Endothelial cell (in vitro differentiated cells): Measurements from ENCODE around the gene GRAMD1A. TPM values are rescaled to one million over a fixed set of nuclear protein-coding genes. Genes with fewer than 3 reads are reported as not detected.
A peak's percentile ranks its signal among the peaks of the same experiment; 100 is the strongest.

Source experiments
- DNase-seq: peaks from one replicate; pipeline ENCODE4 v3.0.0; 2021; ENCODE audit warnings: low spot score
- H3K27ac Mint-ChIP-seq: one replicate; pipeline ENCODE4 v1.8.0; 2021; ENCODE audit warnings: mixed read lengths, inconsistent platforms; ENCODE audit not compliant: unreplicated experiment
- H3K27me3 Mint-ChIP-seq: one replicate; pipeline ENCODE4 v1.8.0; 2021; ENCODE audit warnings: mild to moderate bottlenecking, moderate library complexity, mixed read lengths, inconsistent platforms; ENCODE audit not compliant: unreplicated experiment
- H3K36me3 Mint-ChIP-seq: one replicate; pipeline ENCODE4 v1.8.0; 2021; ENCODE audit warnings: mild to moderate bottlenecking, low read depth, mixed read lengths, inconsistent platforms; ENCODE audit not compliant: unreplicated experiment
- H3K4me1 Mint-ChIP-seq: one replicate; pipeline ENCODE4 v1.8.0; 2021; ENCODE audit warnings: mild to moderate bottlenecking, mixed read lengths, inconsistent platforms; ENCODE audit not compliant: unreplicated experiment
- H3K4me3 Mint-ChIP-seq: one replicate; pipeline ENCODE4 v1.8.0; 2021; ENCODE audit warnings: mild to moderate bottlenecking, mixed read lengths, inconsistent platforms; ENCODE audit not compliant: unreplicated experiment
- H3K9me3 Mint-ChIP-seq: one replicate; pipeline ENCODE4 v1.8.0; 2021; ENCODE audit warnings: mixed read lengths, inconsistent platforms; ENCODE audit not compliant: unreplicated experiment
- total RNA-seq: library from RNA; stranded (reverse); fragmentation: NEBNext Ultra II Directional; extraction: Animal tissue kit (Norgen Biotek cat#: 25700); gene quantifications from one replicate; pipeline ENCODE4 v1.2.1, GENCODE V29; 2021; ENCODE audit not compliant: unreplicated experiment
- TF ChIP-seq, protein P1 (sequence below): fragments of 200-600 bp; sonication (generic); IDR thresholded peaks from one replicate; pipeline ENCODE4 v1.5.0; 2021; ENCODE audit warnings: antibody characterized with exemption; ENCODE audit not compliant: unreplicated experiment

The GRAMD1A gene
- total RNA-seq, 1 donor from 2014 or later, result 156 TPM

DNA sequence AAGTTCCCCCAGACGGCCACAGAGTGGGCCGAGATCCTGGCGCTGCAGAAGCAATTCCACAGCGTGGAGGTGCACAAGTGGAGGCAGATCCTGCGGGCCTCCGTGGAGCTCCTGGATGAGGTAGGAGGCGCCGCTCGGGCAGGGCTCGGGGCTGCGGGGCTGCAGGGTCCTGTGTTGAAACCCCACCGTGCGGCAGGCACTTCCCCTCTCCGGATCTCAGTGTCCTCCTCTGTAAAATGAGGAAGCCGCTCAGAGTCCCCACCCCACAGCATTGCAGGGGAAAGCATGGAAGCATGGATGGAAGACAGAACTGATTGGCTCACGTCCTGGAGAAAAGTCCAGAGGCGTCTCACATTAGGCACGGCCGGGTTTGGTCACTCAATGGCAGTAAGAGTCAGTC lies 23.3 kb downstream of the GRAMD1A start:
- peaks cover 24% of the 10 kb centered on the region for H3K27me3 Mint-ChIP-seq
- H3K4me1 Mint-ChIP-seq, result no peaks in the 10 kb centered on the region
- H3K4me3 Mint-ChIP-seq, result no peak overlapping the region
- no peak for DNase-seq
- peaks cover 46% of the 10 kb centered on the region for H3K36me3 Mint-ChIP-seq
- H3K27ac Mint-ChIP-seq, result no peak overlapping the region
- TF ChIP-seq, protein P1, sequence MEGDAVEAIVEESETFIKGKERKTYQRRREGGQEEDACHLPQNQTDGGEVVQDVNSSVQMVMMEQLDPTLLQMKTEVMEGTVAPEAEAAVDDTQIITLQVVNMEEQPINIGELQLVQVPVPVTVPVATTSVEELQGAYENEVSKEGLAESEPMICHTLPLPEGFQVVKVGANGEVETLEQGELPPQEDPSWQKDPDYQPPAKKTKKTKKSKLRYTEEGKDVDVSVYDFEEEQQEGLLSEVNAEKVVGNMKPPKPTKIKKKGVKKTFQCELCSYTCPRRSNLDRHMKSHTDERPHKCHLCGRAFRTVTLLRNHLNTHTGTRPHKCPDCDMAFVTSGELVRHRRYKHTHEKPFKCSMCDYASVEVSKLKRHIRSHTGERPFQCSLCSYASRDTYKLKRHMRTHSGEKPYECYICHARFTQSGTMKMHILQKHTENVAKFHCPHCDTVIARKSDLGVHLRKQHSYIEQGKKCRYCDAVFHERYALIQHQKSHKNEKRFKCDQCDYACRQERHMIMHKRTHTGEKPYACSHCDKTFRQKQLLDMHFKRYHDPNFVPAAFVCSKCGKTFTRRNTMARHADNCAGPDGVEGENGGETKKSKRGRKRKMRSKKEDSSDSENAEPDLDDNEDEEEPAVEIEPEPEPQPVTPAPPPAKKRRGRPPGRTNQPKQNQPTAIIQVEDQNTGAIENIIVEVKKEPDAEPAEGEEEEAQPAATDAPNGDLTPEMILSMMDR, result no peak
- no peaks in the 10 kb centered on the region for H3K9me3 Mint-ChIP-seq

DNA sequence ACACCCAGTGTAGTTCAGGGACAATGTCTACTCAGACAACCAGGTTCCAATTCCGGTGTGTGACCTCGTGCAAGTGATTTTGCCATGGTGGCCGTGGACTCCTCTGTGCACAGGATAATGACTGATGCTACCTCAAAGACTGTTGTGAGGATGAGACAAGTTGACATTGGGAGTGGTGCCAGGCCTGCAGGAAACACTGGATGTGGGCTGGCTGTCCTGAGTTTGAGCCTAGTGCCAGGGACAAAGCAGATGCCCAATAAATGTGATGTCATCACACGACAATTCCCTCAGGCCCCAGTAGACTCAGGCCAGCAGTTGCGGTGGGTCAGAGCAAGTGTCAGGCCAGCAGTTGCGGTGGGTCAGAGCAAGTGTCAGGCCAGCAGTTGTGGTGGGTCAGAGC lies 24.0 kb downstream of the GRAMD1A start:
- Mint-ChIP-seq H3K36me3 (peaks cover 43% of the 10 kb centered on the region), H3K27ac (no peak overlapping the region), H3K4me3 (peak overlapping the region; percentile 44), H3K9me3 (no peaks in the 10 kb centered on the region), H3K4me1 (no peaks in the 10 kb centered on the region), H3K27me3 (peaks cover 20% of the 10 kb centered on the region)
- no peak for DNase-seq
- TF ChIP-seq, protein P1, result no peak

DNA sequence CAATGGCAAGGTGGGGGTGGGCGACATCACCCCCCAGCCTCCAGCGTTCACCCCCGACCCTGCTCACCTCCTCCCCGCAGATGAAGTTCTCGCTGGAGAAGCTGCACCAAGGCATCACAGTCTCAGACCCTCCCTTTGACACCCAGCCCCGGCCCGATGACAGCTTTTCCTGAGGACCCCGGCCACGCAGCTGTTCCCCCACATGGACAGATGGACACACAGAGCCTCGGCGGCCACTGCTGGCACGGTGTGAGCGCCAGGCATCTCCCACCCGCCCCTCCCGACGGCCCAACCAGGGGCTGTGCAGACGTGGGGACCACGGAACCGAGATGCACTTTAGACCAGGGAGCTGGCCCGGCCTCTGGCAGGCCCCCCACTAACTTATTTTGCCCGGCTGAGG lies 25.8 kb downstream of the GRAMD1A start:
- Mint-ChIP-seq H3K36me3 (peaks cover 32% of the 10 kb centered on the region), H3K27ac (no peak overlapping the region), H3K4me1 (peaks cover 2% of the 10 kb centered on the region), H3K27me3 (peaks cover 20% of the 10 kb centered on the region), H3K9me3 (no peaks in the 10 kb centered on the region), H3K4me3 (no peak overlapping the region)
- TF ChIP-seq, protein P1, result no peak
- no peak for DNase-seq

DNA sequence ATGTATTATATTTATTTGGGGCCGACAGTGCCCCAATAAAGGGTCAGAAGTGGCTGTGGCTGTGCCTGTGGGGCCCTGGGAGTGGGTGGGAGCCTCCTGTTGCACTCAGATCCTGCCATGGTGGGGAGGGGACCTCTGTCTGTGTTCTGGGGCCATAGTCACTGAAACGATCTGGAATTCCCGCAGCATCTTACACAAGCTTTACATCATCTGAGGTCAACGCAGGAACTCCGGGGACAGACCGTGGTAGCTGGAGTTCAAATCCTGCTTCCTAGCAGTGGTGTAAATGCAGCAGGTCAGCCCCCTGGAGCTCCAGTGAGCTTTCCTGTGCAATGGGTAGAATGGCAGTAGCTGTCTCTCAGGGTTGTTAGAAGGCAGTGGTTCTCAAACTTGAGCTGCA lies 26.3 kb downstream of the GRAMD1A start:
- TF ChIP-seq, protein P1, result no peak
- Mint-ChIP-seq H3K27me3 (peaks cover 24% of the 10 kb centered on the region), H3K36me3 (peaks cover 33% of the 10 kb centered on the region), H3K27ac (no peak overlapping the region), H3K4me3 (no peak overlapping the region), H3K4me1 (peaks cover 6% of the 10 kb centered on the region), H3K9me3 (no peaks in the 10 kb centered on the region)
- DNase-seq, result no peak

DNA sequence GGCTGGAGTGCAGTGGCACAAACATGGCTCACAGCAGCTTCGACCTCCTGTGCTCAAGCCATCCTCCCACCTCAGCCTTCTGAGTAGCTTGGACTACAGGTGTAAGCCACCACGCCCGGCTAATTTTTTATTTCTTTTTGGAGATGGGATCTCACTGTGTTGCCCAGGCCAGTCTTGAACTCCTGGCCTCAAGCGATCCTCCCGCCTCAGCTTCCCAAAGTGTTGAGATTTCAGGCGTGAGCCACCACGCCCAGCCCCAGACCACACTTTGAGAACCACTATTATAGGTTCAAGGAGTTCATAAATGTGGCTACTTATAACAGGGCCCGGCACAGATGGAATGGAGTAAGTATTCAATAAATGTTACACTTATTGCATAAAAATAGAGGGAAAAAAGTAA lies 26.9 kb downstream of the GRAMD1A start:
- H3K9me3 Mint-ChIP-seq, result no peaks in the 10 kb centered on the region
- TF ChIP-seq, protein P1, result no peak
- no peak for DNase-seq
- peak overlapping the region; percentile 37 for H3K4me3 Mint-ChIP-seq
- peaks cover 34% of the 10 kb centered on the region for H3K36me3 Mint-ChIP-seq
- peaks cover 6% of the 10 kb centered on the region for H3K4me1 Mint-ChIP-seq
- peaks cover 29% of the 10 kb centered on the region for H3K27me3 Mint-ChIP-seq
- H3K27ac Mint-ChIP-seq, result no peak overlapping the region
